ENCODE data around the gene PSMG1. TPM values are rescaled to one million over a fixed set of nuclear protein-coding genes. Genes with fewer than 3 reads are reported as not detected.

PSMG1 gene
- total RNA-seq, 1 experiment from 2014 or later, result 29.0 TPM

DNA sequence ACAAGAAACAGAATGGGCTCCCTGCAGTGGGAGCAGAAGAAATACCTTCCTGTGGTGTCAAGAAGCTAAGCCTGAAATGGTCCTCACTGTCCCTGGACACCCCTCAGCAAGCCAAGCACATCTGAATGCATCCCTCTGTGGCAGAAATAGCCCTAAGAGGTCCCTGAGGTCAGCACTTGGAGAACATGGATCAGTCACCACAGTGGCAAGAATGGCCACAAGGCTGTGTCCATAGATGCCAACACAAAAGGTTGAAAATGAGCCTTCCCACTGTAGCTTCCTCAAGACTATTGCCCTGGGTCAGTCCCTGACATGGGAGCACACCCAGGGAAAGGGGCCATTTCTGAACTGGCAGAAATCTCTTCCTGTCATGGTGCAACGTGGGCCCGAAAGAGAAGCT is 27.7 kb downstream of the PSMG1 start:
- Histone ChIP-seq H3K36me3 (ENCODE audit: low read depth) (no peaks in the 10 kb centered on the region), H3K4me2 (no peak overlapping the region), H3K9me2 (ENCODE audit: insufficient read depth) (no peaks in the 10 kb centered on the region), H2AFZ (no peak overlapping the region), H3K4me3 (no peak overlapping the region), H4K20me1 (ENCODE audit: insufficient read depth) (no peaks in the 10 kb centered on the region), H3K9me3 (ENCODE audit: insufficient read depth, low read depth) (no peaks in the 10 kb centered on the region), H3K79me2 (ENCODE audit: low read depth) (no peaks in the 10 kb centered on the region), H3K27me3 (ENCODE audit: insufficient read depth, low read depth) (no peaks in the 10 kb centered on the region), H3K4me1 (replicated peaks; ENCODE audit: insufficient read depth) (no peaks in the 10 kb centered on the region), H3F3A (ENCODE audit: insufficient read depth, low read depth) (no peaks in the 10 kb centered on the region), H3K27ac (no peak overlapping the region)
- TF ChIP-seq, protein P1, sequence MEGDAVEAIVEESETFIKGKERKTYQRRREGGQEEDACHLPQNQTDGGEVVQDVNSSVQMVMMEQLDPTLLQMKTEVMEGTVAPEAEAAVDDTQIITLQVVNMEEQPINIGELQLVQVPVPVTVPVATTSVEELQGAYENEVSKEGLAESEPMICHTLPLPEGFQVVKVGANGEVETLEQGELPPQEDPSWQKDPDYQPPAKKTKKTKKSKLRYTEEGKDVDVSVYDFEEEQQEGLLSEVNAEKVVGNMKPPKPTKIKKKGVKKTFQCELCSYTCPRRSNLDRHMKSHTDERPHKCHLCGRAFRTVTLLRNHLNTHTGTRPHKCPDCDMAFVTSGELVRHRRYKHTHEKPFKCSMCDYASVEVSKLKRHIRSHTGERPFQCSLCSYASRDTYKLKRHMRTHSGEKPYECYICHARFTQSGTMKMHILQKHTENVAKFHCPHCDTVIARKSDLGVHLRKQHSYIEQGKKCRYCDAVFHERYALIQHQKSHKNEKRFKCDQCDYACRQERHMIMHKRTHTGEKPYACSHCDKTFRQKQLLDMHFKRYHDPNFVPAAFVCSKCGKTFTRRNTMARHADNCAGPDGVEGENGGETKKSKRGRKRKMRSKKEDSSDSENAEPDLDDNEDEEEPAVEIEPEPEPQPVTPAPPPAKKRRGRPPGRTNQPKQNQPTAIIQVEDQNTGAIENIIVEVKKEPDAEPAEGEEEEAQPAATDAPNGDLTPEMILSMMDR (conservative IDR thresholded peaks at IDR 0.05), result no peak
- TF ChIP-seq EZH2 (IDR thresholded peaks at IDR 0.05; ENCODE audit: low read depth), result no peak
- no peak for DNase-seq
- CTCF ChIA-PET, result no interaction called here
- intact Hi-C loops (cut with micrococcal nuclease; ENCODE audit: unreplicated experiment), result no loop called here
- no TSS peak for BruUV-seq (replicated peaks)
- POLR2A ChIA-PET (ENCODE audit: unreplicated experiment), result no interaction called here

DNA sequence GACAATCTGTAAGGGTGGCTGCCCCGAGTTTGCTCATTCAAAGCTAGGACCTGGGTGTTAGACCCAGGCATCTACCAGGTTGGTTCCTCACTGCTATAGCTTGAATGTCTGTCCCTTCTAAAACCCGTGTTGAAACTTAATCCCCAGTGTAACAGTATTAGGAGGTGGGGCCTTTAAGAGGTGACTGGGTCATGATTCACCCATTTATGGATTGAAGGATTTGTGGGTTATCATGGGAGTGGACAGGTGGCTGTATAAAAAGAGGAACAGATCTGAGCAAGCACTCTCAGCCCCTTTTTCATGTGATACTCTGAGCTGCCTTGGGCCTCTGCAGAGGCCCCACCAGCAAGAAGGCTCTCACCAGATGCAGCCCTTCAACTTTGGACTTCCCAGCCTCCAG is 29.4 kb downstream of the PSMG1 start:
- Histone ChIP-seq H2AFZ (no peak overlapping the region), H3K4me2 (no peak overlapping the region), H3K9me2 (ENCODE audit: insufficient read depth) (no peaks in the 10 kb centered on the region), H3K27ac (no peak overlapping the region), H3K27me3 (ENCODE audit: insufficient read depth, low read depth) (no peaks in the 10 kb centered on the region), H3K4me1 (replicated peaks; ENCODE audit: insufficient read depth) (no peaks in the 10 kb centered on the region), H4K20me1 (ENCODE audit: insufficient read depth) (no peaks in the 10 kb centered on the region), H3K9me3 (ENCODE audit: insufficient read depth, low read depth) (no peaks in the 10 kb centered on the region), H3K79me2 (ENCODE audit: low read depth) (no peaks in the 10 kb centered on the region), H3K36me3 (ENCODE audit: low read depth) (no peaks in the 10 kb centered on the region), H3K4me3 (no peak overlapping the region), H3F3A (ENCODE audit: insufficient read depth, low read depth) (no peaks in the 10 kb centered on the region)
- no peak for DNase-seq
- ChIA-PET POLR2A (ENCODE audit: unreplicated experiment) (no interaction called here), CTCF (no interaction called here)
- TF ChIP-seq EZH2 (IDR thresholded peaks at IDR 0.05; ENCODE audit: low read depth), result no peak
- no TSS peak for BruUV-seq (replicated peaks)
- intact Hi-C loops (cut with micrococcal nuclease; ENCODE audit: unreplicated experiment), result no loop called here

DNA sequence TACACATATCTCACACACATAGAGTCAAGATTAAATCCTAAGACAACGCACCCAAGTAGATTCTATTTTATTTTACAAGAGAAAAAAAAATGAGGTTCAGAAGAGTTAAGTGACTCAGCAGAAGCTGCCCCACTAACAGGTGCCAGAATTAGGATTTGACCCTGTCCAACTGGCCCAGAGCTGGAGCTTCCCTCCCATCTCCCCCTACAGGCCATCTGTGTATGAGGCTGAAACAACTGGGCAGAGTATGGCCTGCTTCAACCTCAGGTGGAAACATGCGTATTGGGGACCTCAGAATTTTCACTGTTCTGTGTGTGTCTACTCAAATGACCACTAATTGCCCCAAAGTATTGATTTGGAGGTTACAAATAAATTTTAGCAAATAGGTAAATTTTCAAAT is 29.9 kb downstream of the PSMG1 start:
- intact Hi-C loops (cut with micrococcal nuclease; ENCODE audit: unreplicated experiment), result no loop called here
- no TSS peak for BruUV-seq (replicated peaks)
- TF ChIP-seq, protein P1 (conservative IDR thresholded peaks at IDR 0.05), result peak; percentile 39
- no peak for TF ChIP-seq EZH2 (IDR thresholded peaks at IDR 0.05; ENCODE audit: low read depth)

DNA sequence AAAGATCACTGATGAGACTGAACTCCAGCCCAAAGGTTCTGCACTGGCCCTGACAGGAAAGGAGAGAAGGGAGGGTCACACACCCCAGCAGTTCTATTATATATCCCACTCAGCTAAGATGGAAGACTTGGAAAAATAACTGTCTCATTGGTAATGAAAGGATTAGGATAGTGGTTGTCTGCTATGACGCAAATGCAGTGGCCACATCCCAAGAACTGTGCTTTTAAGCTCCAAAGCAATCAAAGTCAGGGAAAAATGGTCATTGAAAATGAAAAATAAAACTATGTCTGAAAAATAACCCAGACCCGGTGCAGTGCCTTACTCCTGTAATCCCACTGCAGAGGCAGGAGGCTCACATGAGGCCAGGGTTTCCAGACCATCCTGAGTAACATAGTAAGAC is 31.0 kb downstream of the PSMG1 start:
- H3K79me2 ChIP-seq (ENCODE audit: low read depth), result no peaks in the 10 kb centered on the region
- H3K4me1 ChIP-seq (replicated peaks; ENCODE audit: insufficient read depth), result no peaks in the 10 kb centered on the region
- H4K20me1 ChIP-seq (ENCODE audit: insufficient read depth), result no peaks in the 10 kb centered on the region
- no peak for DNase-seq
- no peak overlapping the region for H3K4me3 ChIP-seq
- TF ChIP-seq, protein P1 (conservative IDR thresholded peaks at IDR 0.05), result no peak
- no peak for TF ChIP-seq EZH2 (IDR thresholded peaks at IDR 0.05; ENCODE audit: low read depth)
- H3F3A ChIP-seq (ENCODE audit: insufficient read depth, low read depth), result no peaks in the 10 kb centered on the region
- H3K4me2 ChIP-seq, result no peak overlapping the region
- no peaks in the 10 kb centered on the region for H3K27me3 ChIP-seq (ENCODE audit: insufficient read depth, low read depth)
- H3K9me3 ChIP-seq (ENCODE audit: insufficient read depth, low read depth), result no peaks in the 10 kb centered on the region
- POLR2A ChIA-PET (ENCODE audit: unreplicated experiment), result no interaction called here
- H3K27ac ChIP-seq, result no peak overlapping the region
- H2AFZ ChIP-seq, result no peak overlapping the region
- CTCF ChIA-PET, result no interaction called here
- no peaks in the 10 kb centered on the region for H3K9me2 ChIP-seq (ENCODE audit: insufficient read depth)
- no TSS peak for BruUV-seq (replicated peaks)
- H3K36me3 ChIP-seq (ENCODE audit: low read depth), result no peaks in the 10 kb centered on the region
- intact Hi-C loops (cut with micrococcal nuclease; ENCODE audit: unreplicated experiment), result no loop called here

More for the DNA sequence above, 29.9 kb downstream of the PSMG1 start:
- Histone ChIP-seq H2AFZ (no peak overlapping the region), H4K20me1 (ENCODE audit: insufficient read depth) (no peaks in the 10 kb centered on the region), H3K9me2 (ENCODE audit: insufficient read depth) (no peaks in the 10 kb centered on the region), H3K4me3 (no peak overlapping the region), H3K79me2 (ENCODE audit: low read depth) (no peaks in the 10 kb centered on the region), H3K27me3 (ENCODE audit: insufficient read depth, low read depth) (no peaks in the 10 kb centered on the region), H3K36me3 (ENCODE audit: low read depth) (no peaks in the 10 kb centered on the region), H3K9me3 (ENCODE audit: insufficient read depth, low read depth) (no peaks in the 10 kb centered on the region), H3K4me2 (no peak overlapping the region), H3K4me1 (replicated peaks; ENCODE audit: insufficient read depth) (no peaks in the 10 kb centered on the region), H3K27ac (no peak overlapping the region), H3F3A (ENCODE audit: insufficient read depth, low read depth) (no peaks in the 10 kb centered on the region)
- ChIA-PET CTCF (no interaction called here), POLR2A (ENCODE audit: unreplicated experiment) (no interaction called here)
- no peak for DNase-seq

Measured in PC-9 (cell line).